K562 (cell line): ENCODE results near the gene MLC1. TPM values are rescaled to one million over a fixed set of nuclear protein-coding genes. Genes with fewer than 3 reads are reported as not detected.
A peak's percentile ranks its signal among the peaks of the same experiment; 100 is the strongest.

Experiments
- ATAC-seq: fragments of 200-7000 bp; cut with Tn5 transposase; 3 replicates; pipeline ENCODE4 v1.9.1; 2020; ENCODE audit warnings: moderate library complexity
- BruUV-seq: library from RNA; stranded (reverse); fragments of 400-500 nt; replicated peaks from 2 replicates; lab custom pipeline; 2021; lab: Mats Ljungman, UMichigan
- CTCF ChIA-PET: fragments of 300-600 bp; formaldehyde crosslinking; extraction: SDS; loops from one replicate; lab custom pipeline; 2021; ENCODE audit warnings: low intra/inter-chr PET ratio; lab: Yijun Ruan, JAX
- POLR2A ChIA-PET: fragments of 300-600, 350-650 bp; sonication (Branson Sonifier 250); formaldehyde crosslinking; extraction: SDS; loops from one replicate; lab custom pipeline; 2021; ENCODE audit warnings: antibody characterized with exemption, inconsistent platforms; lab: Yijun Ruan, JAX
- DNase-seq, 4 experiments: peaks; one replicate each; pipeline versions ENCODE4 v3.0.0 to v3.0.0-alpha.2; 2011 to 2018; ENCODE audit warnings: low spot score in 3 of 4, mixed read lengths in 3 of 4; ENCODE audit errors: extremely low read depth in 1 of 4
- FAIRE-seq: peaks from 2 replicates; lab custom pipeline; 2011; peaks lifted over from hg19 to GRCh38; lab: Jason Lieb, UNC
- H2AFZ ChIP-seq: 2 replicates; pipeline ENCODE4 v1.6.0; 2011; ENCODE audit warnings: low read depth, low read length, control low read depth, inconsistent platforms
- H3K27ac ChIP-seq: fragments of 200-600 bp; 3 replicates; pipeline ENCODE4 v1.8.0; 2011; ENCODE audit warnings: low read depth, mild to moderate bottlenecking, control low read depth, inconsistent platforms, low read length, moderate library complexity, mixed read lengths; ENCODE audit errors: extremely low read depth
- H3K27me3 ChIP-seq, 2 experiments: fragments of 300-600 bp in 1 of 2; 2 replicates in 1 of 2; 3 replicates in 1 of 2; pipeline versions ENCODE4 v1.6.0 to v1.8.0; 2011; ENCODE audit warnings: inconsistent platforms in 2 of 2, low read length in 2 of 2, mild to moderate bottlenecking in 1 of 2, mixed read lengths in 1 of 2, moderate library complexity in 1 of 2; ENCODE audit not compliant: control insufficient read depth in 2 of 2, insufficient read depth in 2 of 2
- H3K36me3 ChIP-seq: fragments of 300-600 bp; 3 replicates; pipeline ENCODE4 v1.8.0; 2011; ENCODE audit warnings: mild to moderate bottlenecking, low read length, inconsistent platforms; ENCODE audit not compliant: control insufficient read depth, insufficient read depth
- H3K4me1 ChIP-seq, 2 experiments: fragments of 200-600 bp in 1 of 2; replicated peaks in 1 of 2; 2 replicates in 1 of 2; 3 replicates in 1 of 2; pipeline versions ENCODE4 v1.5.1 to v1.8.0; 2011; ENCODE audit warnings: inconsistent platforms in 2 of 2, low read length in 2 of 2, mild to moderate bottlenecking in 1 of 2, mixed read lengths in 1 of 2, moderate library complexity in 1 of 2; ENCODE audit not compliant: control insufficient read depth in 2 of 2, insufficient read depth in 2 of 2
- H3K4me2 ChIP-seq: 2 replicates; pipeline ENCODE4 v1.6.1; 2011; ENCODE audit warnings: low read length, control low read depth, inconsistent platforms, mixed read lengths; ENCODE audit not compliant: insufficient read depth
- H3K4me3 ChIP-seq: fragments of 200-600 bp; sonication (generic), shearing (Covaris generic); 2 replicates; pipeline ENCODE4 v1.5.1; 2016; ENCODE audit warnings: control low read depth, inconsistent platforms
- H3K79me2 ChIP-seq: fragments of 200-600 bp; 3 replicates; pipeline ENCODE4 v1.8.0; 2011; ENCODE audit warnings: low read length, inconsistent platforms; ENCODE audit not compliant: control insufficient read depth, insufficient read depth
- H3K9ac ChIP-seq, 2 experiments: 2 replicates each; pipeline versions ENCODE4 v1.6.0 to v1.6.1; 2011; ENCODE audit warnings: low read depth in 2 of 2, low read length in 2 of 2, control low read depth in 1 of 2, inconsistent platforms in 1 of 2, mild to moderate bottlenecking in 1 of 2, mixed read lengths in 1 of 2; ENCODE audit not compliant: insufficient read depth in 1 of 2
- H3K9me1 ChIP-seq: one replicate; pipeline ENCODE4 v1.6.0; 2011; ENCODE audit warnings: inconsistent platforms, mild to moderate bottlenecking, low read length, moderate library complexity; ENCODE audit not compliant: control insufficient read depth, insufficient read depth
- H3K9me3 ChIP-seq: replicated peaks from 2 replicates; pipeline ENCODE4 v1.5.1; 2011; ENCODE audit warnings: low read depth, low read length, inconsistent platforms; ENCODE audit not compliant: control insufficient read depth, insufficient read depth
- H4K20me1 ChIP-seq: replicated peaks from 2 replicates; pipeline ENCODE4 v1.6.1; 2011; ENCODE audit warnings: low read length, inconsistent platforms, mixed read lengths; ENCODE audit not compliant: control insufficient read depth, insufficient read depth
- FOXK2 ChIP-seq, 2 experiments: fragments of 450-650 bp; IDR thresholded peaks in 1 of 2; conservative IDR thresholded peaks in 1 of 2; 2 replicates each; pipeline ENCODE4 v1.6.1; 2016; ENCODE audit warnings: low read depth in 2 of 2, mild to moderate bottlenecking in 1 of 2
- ZBTB17 ChIP-seq: fragments of 450-650 bp; formaldehyde crosslinking; IDR thresholded peaks from 2 replicates; pipeline ENCODE4 v1.4.0; 2020; ENCODE audit warnings: mild to moderate bottlenecking
- WGBS: fragments of 100-300 bp; shearing (Covaris generic); methylation state at CpG from one replicate; pipeline ENCODE4 v1.1.6; 2016; ENCODE audit warnings: low coverage, mixed read lengths; ENCODE audit not compliant: insufficient coverage; ENCODE audit errors: missing lambda C conversion rate; 5-methylcytosine and 5-hydroxymethylcytosine counted together
- in situ Hi-C: fragments of 300-500 bp; cut with MboI; formaldehyde crosslinking; loops from 4 replicates; pipeline ENCODE4 v1.15.0; 2018; ENCODE audit warnings: inconsistent platforms, mixed read lengths
- intact Hi-C: fragments of 100-400 bp; cut with micrococcal nuclease; formaldehyde crosslinking; loops from 2 replicates; pipeline ENCODE4 v1.14.2; 2022
- polyA plus RNA-seq, 8 experiments: library from polyadenylated mRNA; depleted of rRNA in 4 of 8; stranded (reverse) in 5 of 8; unstranded in 3 of 8; fragments of >200 nt; fragmentation: Nextera tagmentation in 2 of 8; fragmentation: Illumina TruSeq in 1 of 8; extraction: Ambion mirVana in 2 of 8; extraction: Trizol in 1 of 8; gene quantifications; 2 replicates each; pipeline versions ENCODE4 v1.2.1 to v1.2.3, GENCODE V29; 2011 to 2014; ENCODE audit warnings: inconsistent platforms in 1 of 8, missing spikeins in 1 of 8
- total RNA-seq, 7 experiments: library from RNA; depleted of rRNA in 6 of 7; stranded (reverse); fragments of >200 nt in 6 of 7; fragmentation: Illumina TruSeq in 2 of 7; extraction: Trizol in 2 of 7; gene quantifications; 2 replicates each; pipeline versions ENCODE4 v1.2.1 to v1.2.3, GENCODE V29; 2011 to 2021; ENCODE audit warnings: low replicate concordance in 1 of 7
- TF ChIP-seq, protein P1 (sequence below): sonication (generic); formaldehyde crosslinking; IDR thresholded peaks from 2 replicates; pipeline ENCODE4 v1.9.0; 2022; ENCODE audit warnings: mild to moderate bottlenecking, missing genetic modification reagents
- TF ChIP-seq, protein P2 (sequence below): IDR thresholded peaks from 2 replicates; pipeline ENCODE4 v1.6.1; 2011; ENCODE audit warnings: borderline replicate concordance, low read depth, mild to moderate bottlenecking, moderate library complexity, low read length; ENCODE audit not compliant: insufficient read depth, poor library complexity, severe bottlenecking
- TF ChIP-seq, protein P3 (sequence below): sonication (generic); formaldehyde crosslinking; IDR thresholded peaks from 2 replicates; pipeline ENCODE4 v1.8.1; 2023; ENCODE audit warnings: mild to moderate bottlenecking, missing genetic modification reagents

Gene MLC1
- total and polyA plus RNA-seq, 9 of the 15 experiments (the other 6 are each of a cell fraction or from before 2014, with no cell fraction given), result 0.06 to 0.98 (median 0.39) TPM

DNA sequence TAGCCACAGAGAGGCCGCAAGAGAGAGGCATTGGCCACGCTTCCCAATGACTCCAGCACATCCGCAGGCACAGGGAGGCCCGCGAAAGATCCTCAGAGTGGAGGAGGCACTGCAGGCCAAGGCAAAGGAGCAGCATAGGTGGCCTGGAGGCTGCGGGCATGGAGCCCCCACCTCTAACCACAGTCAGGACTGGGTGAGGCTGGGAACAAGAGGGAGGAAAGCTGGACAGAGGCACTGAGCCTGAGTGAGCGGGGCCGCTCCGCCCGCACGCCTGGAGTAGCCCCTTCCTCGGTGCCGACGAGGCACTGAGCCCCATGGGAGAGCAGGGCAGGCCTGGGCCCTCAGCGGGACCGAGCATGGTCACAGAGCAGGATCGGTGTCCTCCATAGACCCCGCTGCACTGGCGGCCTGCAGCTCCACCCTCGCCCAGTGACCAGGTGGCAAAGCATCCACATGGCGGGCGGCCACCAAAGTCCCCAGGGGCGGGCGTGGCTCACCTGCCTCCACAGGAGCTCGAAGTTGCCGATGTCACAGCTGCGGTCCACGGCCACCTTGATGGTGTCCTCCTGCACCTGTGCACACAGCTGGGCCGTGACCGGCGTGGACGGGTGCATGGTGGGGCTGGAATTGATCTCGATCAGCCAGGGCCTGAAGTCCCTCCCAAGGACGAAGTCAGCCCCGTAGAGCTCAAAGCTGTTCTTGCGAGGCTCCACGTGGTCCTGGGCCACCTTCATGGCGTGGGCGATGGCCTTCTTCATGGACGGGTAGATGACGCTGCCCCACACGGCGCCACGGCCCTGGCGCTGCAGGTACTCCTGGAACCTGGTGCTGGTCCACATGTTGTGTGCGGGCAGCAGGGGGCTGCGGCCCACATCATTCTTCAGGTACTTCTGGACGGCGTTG lies 53.8 kb downstream of the MLC1 start:
- H3K27me3 ChIP-seq, result peaks cover 4 to 68% of the 10 kb centered on the region in 2 experiments; a peak in 4 of 5 replicates
- BruUV-seq, result no TSS peak
- no peak for DNase-seq
- no peak for FAIRE-seq
- H3K27ac ChIP-seq, result no peak overlapping the region
- H3K9me1 ChIP-seq, result no peaks in the 10 kb centered on the region
- peaks cover 0 to 55% of the 10 kb centered on the region in 2 experiments; a peak in 2 of 5 replicates for H3K4me1 ChIP-seq
- no peak overlapping the region for H2AFZ ChIP-seq
- H3K9ac ChIP-seq, result no peak overlapping the region
- ChIA-PET POLR2A (interaction anchor here (0.5 to 0.7 kb wide), 3 partner anchors 112 to 248 kb away, joined by 3 to 4 read pairs (median 3); no protein-coding TSS in a partner anchor), CTCF (interaction anchor here (2.7 kb wide), 1 partner anchor 101 kb away, joined by 37 read pairs; no protein-coding TSS in a partner anchor)
- H3K79me2 ChIP-seq, result no peaks in the 10 kb centered on the region
- H3K9me3 ChIP-seq, result no peaks in the 10 kb centered on the region
- H3K4me3 ChIP-seq, result no peak overlapping the region
- intact Hi-C loops (loop anchor here (5.0 kb wide), 1 partner anchor 264 kb away; no protein-coding TSS in a partner anchor), in situ Hi-C loops (loop anchor here (5.0 kb wide), 2 partner anchors 99 to 264 kb away; no protein-coding TSS in a partner anchor)
- H3K4me2 ChIP-seq, result no peak overlapping the region
- no peaks in the 10 kb centered on the region for H3K36me3 ChIP-seq
- no peak for ATAC-seq
- H4K20me1 ChIP-seq, result no peaks in the 10 kb centered on the region; the same call in 1 of the 2 replicates
- TF ChIP-seq, protein P1, sequence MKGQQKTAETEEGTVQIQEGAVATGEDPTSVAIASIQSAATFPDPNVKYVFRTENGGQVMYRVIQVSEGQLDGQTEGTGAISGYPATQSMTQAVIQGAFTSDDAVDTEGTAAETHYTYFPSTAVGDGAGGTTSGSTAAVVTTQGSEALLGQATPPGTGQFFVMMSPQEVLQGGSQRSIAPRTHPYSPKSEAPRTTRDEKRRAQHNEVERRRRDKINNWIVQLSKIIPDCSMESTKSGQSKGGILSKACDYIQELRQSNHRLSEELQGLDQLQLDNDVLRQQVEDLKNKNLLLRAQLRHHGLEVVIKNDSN (CRISPR knock-in tag), result peak; percentile 28; the same call in 1 of the 2 replicates
- TF ChIP-seq, protein P2, sequence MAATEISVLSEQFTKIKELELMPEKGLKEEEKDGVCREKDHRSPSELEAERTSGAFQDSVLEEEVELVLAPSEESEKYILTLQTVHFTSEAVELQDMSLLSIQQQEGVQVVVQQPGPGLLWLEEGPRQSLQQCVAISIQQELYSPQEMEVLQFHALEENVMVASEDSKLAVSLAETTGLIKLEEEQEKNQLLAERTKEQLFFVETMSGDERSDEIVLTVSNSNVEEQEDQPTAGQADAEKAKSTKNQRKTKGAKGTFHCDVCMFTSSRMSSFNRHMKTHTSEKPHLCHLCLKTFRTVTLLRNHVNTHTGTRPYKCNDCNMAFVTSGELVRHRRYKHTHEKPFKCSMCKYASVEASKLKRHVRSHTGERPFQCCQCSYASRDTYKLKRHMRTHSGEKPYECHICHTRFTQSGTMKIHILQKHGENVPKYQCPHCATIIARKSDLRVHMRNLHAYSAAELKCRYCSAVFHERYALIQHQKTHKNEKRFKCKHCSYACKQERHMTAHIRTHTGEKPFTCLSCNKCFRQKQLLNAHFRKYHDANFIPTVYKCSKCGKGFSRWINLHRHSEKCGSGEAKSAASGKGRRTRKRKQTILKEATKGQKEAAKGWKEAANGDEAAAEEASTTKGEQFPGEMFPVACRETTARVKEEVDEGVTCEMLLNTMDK, result no peak
- TF ChIP-seq, protein P3, sequence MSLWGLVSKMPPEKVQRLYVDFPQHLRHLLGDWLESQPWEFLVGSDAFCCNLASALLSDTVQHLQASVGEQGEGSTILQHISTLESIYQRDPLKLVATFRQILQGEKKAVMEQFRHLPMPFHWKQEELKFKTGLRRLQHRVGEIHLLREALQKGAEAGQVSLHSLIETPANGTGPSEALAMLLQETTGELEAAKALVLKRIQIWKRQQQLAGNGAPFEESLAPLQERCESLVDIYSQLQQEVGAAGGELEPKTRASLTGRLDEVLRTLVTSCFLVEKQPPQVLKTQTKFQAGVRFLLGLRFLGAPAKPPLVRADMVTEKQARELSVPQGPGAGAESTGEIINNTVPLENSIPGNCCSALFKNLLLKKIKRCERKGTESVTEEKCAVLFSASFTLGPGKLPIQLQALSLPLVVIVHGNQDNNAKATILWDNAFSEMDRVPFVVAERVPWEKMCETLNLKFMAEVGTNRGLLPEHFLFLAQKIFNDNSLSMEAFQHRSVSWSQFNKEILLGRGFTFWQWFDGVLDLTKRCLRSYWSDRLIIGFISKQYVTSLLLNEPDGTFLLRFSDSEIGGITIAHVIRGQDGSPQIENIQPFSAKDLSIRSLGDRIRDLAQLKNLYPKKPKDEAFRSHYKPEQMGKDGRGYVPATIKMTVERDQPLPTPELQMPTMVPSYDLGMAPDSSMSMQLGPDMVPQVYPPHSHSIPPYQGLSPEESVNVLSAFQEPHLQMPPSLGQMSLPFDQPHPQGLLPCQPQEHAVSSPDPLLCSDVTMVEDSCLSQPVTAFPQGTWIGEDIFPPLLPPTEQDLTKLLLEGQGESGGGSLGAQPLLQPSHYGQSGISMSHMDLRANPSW (CRISPR knock-in tag), result no peak
- no peak for TF ChIP-seq ZBTB17 (CRISPR knock-in tag)
- TF ChIP-seq FOXK2 (conservative IDR thresholded peaks at IDR 0.05 in 1 of 2, IDR thresholded peaks at IDR 0.05 in 1 of 2; ENCODE audit: low read depth in 2 of 2), result no peak
- 31% methylated on average over 38 of the region's 49 CpGs for WGBS
